PC-9 (cell line): ENCODE measurements around the gene SYNPO.

Experiments used
- CTCF ChIP-seq: fragments of 200-600 bp; sonication (generic); conservative IDR thresholded peaks from 2 replicates; pipeline ENCODE4 v1.6.1; 2017; ENCODE audit warnings: mixed run types, antibody characterized with exemption, mild to moderate bottlenecking, moderate library complexity
- EZH2 ChIP-seq: fragments of 200-600 bp; sonication (generic); IDR thresholded peaks from 2 replicates; pipeline ENCODE4 v1.8.0; 2017; ENCODE audit warnings: antibody characterized with exemption, low read depth

- TF ChIP-seq CTCF (no peak), EZH2 (no peak)
Observed at GRCh38 chr5:150671509-150672236, 31.2 kb downstream of the SYNPO start.
